ES-I3 (cell line): ENCODE results near the gene TSSK6.

Experiments used
- H3K36me3 ChIP-seq: 2 replicates; pipeline ENCODE4 v1.6.1; 2013; ENCODE audit warnings: mild to moderate bottlenecking, low read length, control low read depth, moderate library complexity; ENCODE audit not compliant: insufficient read depth
- H3K4me1 ChIP-seq: 2 replicates; pipeline ENCODE4 v1.6.1; 2013; ENCODE audit warnings: mild to moderate bottlenecking, control low read depth, low read length; ENCODE audit not compliant: insufficient read depth
- H3K9ac ChIP-seq: 2 replicates; pipeline ENCODE4 v1.6.1; 2013; ENCODE audit warnings: low read depth, mild to moderate bottlenecking, low read length, moderate library complexity
- H3K9me3 ChIP-seq: 2 replicates; pipeline ENCODE4 v1.6.1; 2013; ENCODE audit warnings: mild to moderate bottlenecking, low read length, moderate library complexity; ENCODE audit not compliant: control insufficient read depth, insufficient read depth

The TSSK6 gene

DNA sequence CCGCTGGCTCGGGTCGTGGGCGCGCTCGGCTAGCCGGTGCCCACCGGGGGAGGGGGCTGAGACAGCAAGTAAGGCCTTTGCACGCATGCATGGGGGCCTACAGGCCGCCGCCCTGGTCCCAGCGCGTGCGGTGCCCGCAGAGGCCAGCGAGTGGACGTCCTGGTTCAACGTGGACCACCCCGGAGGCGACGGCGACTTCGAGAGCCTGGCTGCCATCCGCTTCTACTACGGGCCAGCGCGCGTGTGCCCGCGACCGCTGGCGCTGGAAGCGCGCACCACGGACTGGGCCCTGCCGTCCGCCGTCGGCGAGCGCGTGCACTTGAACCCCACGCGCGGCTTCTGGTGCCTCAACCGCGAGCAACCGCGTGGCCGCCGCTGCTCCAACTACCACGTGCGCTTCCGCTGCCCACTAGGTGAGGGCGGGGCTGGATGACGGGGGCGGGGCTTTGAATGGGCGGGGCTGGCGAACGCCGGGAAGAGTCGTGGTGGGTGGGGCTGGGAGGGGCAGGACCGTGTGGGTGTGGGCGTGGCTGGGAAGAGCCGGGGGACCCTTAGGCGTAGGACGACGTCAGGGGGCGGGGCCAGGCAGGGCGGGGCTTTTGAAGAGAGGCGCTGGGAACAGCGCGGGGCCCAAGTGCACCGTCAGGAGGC is 24.8 kb upstream of the TSSK6 start:
- H3K4me1 ChIP-seq, result 0 out of 2 replicates have a peak, but pooled peaks cover 2% of the 10 kb centered on the region
- H3K9me3 ChIP-seq, result no peaks in the 10 kb centered on the region
- H3K36me3 ChIP-seq, result no peaks in the 10 kb centered on the region
- H3K9ac ChIP-seq, result peak overlapping the region; percentile 56; the same call in 1 of the 2 replicates

DNA sequence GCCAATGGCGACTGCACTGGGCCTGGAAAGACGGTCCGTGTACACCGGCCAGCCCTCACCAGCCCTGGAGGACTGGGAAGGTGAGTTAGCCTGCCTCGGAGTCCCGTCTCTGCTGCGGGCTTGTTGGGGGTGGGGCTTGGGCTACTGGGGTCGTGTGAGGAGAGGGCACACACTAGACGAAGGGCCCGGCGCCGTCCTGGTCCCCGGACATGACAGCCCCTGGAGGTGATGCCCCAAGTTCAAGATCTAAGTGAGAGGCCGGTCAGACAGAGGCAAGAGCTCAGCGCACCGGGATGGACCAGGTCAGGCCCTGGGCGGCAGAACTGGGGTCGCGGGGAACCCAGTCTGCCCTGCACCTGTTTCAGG is 24.3 kb upstream of the TSSK6 start:
- H3K4me1 ChIP-seq, result 0 out of 2 replicates have a peak, but pooled peaks cover 2% of the 10 kb centered on the region
- no peaks in the 10 kb centered on the region for H3K9me3 ChIP-seq
- H3K9ac ChIP-seq, result peak overlapping the region; percentile 10; the same call in 1 of the 2 replicates
- no peaks in the 10 kb centered on the region for H3K36me3 ChIP-seq

DNA sequence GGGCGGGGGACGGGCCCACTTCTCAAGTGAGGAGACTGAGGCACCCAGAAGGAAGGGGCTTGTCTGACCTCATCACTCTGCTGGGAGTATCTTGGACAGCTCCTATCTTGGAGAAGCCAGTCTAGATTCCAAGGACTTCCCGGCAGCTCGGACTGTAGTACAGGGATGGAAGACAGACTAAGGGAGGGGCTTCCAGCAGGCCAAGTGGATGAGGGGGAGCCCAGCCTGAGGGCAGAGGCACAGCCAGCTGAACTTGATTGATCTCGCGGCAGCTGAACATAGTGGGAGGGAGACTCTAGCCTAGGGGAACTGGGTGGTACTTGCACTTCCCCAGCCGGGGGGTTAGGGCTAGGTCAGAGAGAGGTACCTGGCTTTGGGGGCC is 23.4 kb upstream of the TSSK6 start:
- Histone ChIP-seq H3K9ac (peak overlapping the region; percentile 62; the same call in 1 of the 2 replicates), H3K4me1 (0 out of 2 replicates have a peak, but pooled peaks cover 2% of the 10 kb centered on the region), H3K36me3 (no peaks in the 10 kb centered on the region), H3K9me3 (no peaks in the 10 kb centered on the region)

DNA sequence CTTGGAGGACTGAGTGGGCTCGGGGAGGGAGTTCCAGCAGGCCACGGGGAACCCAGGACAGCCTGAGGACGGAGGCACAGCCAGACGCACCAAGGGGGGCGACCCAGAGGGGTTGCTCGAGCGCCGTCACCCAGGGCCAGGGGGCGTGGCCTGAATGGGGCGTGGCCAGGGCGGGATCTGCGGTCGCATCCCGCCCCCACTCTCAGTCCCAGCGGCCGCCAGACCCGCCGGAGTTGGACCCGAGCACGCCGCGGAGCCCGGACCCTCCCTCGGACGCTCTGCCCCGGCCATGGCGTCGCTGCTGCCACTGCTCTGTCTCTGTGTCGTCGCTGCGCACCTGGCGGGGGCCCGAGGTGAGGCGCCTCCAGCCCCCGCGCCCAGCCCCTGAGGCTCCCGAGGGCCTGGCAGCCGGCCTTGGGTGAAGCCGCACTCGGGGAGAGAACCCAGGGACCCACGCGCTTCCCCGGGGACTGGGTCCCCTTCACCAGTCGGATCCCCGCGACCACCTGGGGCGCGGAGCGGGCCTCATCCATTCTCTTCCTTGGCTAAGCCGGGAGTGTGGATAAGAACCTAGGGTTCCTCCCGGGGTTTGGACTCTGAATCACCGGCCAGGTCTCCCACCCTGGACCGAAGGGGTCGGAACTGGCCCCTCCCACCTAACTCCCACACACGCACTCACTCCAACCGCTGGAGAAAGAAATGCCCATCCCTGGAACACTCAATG is 22.9 kb upstream of the TSSK6 start, which contains the start of gene CILP2:
Gene CILP2, plus strand, starts transcription at position 205 of the 724 bp plus-strand sequence. Its CDS starts 85 bp downstream, at position 290.
- Histone ChIP-seq H3K9me3 (no peaks in the 10 kb centered on the region), H3K36me3 (no peaks in the 10 kb centered on the region), H3K4me1 (peaks cover 2% of the 10 kb centered on the region; the same call in 1 of the 2 replicates), H3K9ac (peak within 1 kb of the TSS; percentile 62; the same call in 1 of the 2 replicates)

DNA sequence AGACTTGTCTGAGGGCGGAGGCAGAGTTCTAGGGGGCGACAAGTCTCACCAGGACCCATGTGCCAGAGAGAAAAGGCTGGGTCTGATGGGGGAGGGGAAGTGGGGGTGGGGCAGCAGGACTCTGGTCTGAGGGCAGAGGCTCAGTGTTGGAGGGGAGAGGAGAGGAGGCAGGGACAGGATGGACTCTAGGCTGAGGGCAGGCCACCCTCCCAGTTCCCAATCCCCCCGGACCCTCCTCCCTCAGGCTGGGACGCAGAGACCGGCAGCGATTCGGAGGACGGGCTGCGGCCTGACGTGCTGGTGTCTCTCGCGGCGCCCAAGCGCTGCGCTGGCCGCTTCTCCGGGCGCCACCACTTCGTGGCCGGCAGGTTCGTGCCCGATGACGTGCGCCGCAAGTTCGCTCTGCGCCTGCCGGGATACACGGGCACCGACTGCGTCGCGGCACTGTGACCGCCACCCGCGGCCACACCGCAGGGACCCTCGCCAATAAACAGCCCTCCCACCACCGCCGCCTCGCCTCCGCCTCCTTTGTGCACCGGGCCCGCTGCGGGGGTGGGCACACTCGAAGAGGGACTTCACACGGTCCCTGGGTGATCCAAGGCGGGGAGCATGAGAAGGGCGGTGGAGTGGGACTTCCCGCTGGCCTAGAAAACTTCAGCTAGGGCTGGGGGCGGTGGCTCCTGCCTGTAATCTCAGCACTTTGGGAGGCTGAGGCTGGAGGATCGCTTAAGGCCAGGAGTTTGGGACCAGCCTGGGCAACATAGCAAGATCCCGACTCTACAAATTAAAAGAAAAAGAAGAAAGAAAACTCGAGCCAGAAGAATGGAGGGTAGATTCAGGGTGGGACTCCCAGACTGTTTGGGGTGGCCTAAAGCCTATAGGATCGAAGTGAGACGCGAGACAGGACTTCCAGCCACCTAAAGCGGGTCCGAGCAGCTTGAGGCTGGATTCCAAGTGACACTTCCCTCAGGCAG is 22.0 kb upstream of the TSSK6 start:
- no peaks in the 10 kb centered on the region for H3K9me3 ChIP-seq
- peaks cover 2% of the 10 kb centered on the region; the same call in 1 of the 2 replicates for H3K4me1 ChIP-seq
- peak overlapping the region; percentile 62; the same call in 1 of the 2 replicates for H3K9ac ChIP-seq
- no peaks in the 10 kb centered on the region for H3K36me3 ChIP-seq

DNA sequence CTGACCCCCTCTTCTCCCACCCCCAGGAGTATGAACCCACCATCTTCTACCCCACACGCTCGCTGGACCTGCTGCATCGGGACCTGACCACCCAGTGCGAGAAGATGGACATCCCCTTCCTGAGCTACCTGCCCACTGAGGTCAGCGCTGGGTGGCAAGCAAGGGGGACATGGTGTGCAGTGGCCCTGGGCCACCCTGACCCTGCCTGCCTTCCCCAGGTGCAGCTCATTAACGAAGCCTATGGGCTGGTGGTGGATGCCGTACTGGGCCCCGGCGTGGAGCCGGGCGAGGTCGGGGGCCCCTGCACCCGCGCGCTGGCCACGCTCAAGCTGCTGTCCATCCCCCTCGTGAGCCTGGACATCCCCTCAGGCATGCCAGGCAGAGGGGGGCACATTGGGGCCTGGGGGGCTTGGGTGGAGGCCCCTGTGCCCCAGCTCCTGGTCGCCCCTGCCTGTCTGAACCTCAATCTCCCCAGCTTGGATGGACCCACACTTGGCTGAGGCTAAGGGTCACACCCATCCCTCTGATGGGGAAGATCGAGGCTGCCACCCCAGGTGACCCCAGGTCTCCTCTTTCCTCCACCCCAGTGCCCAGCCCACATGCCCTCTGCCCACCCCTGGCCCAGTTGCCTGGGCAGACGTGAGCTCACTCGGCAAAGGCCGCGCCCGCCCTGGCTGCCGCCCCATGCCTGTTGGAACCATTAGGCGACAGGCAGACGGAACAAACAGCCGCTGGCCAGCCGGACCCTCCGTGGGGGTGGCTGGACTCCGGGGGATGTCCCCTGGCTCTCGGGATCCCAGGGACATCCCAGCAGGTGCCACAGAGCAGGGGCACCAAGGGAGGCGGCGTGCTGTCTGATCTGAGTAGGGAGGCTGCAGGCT is 20.2 kb upstream of the TSSK6 start:
- H3K36me3 ChIP-seq, result no peaks in the 10 kb centered on the region
- peaks cover 4% of the 10 kb centered on the region; the same call in 1 of the 2 replicates for H3K4me1 ChIP-seq
- H3K9ac ChIP-seq, result no peak overlapping the region
- no peaks in the 10 kb centered on the region for H3K9me3 ChIP-seq

DNA sequence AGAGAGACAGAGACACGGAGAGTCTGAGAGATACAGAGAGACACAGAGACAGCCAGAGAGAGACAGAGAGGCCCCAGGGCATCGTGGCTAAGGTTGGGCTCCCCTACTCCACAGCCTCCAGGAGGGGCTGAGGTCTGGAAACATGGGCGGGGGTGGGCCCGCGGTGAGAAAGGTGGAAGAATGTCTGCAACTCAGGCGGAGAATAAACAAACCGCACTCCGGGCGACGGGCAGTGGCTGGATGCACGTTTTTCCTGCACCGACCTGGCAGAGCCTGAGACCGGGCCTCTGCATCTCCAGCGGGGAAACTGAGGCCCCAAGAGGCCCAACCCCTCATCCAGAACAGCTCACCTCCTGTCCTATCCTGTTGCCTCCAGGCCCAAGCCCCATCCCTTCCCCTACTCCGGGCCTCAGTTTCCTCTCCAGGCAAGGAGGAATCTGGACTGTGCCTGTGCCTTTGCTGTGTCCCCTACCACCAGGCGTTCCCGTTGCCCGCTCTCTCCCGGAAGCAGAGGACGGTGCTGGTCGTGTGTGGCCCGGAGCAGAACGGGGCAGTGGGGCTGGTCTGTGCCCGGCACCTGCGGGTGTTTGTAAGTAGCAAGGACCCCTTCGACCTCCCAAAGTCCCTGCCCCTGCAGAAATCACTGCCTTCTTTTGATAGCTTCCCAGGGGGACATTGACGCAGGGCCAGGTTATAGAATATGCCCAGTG is 19.4 kb upstream of the TSSK6 start:
- Histone ChIP-seq H3K4me1 (peaks cover 11% of the 10 kb centered on the region; the same call in 1 of the 2 replicates), H3K9ac (no peak overlapping the region), H3K9me3 (no peaks in the 10 kb centered on the region), H3K36me3 (no peaks in the 10 kb centered on the region)

DNA sequence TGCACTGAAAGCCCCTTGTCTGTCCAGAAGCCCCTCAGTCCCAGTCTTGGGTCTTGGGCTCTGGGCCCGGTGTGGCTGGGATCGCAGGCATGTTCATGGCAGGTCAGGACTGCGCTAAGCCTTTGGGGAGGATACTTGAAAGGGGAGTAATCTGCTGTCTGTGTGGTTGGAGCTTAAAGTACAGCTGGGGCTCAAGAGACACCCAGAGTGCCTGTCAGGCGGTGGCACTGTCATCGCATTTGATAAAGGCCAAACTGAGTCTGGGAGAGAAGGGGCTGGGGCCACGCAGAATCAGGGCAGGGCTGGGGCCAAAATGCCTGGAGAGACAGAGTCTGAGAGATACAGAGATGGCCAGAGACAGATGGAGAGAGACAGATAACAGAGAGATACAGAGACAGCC is 18.5 kb upstream of the TSSK6 start:
- no peaks in the 10 kb centered on the region for H3K9me3 ChIP-seq
- H3K4me1 ChIP-seq, result peaks cover 15% of the 10 kb centered on the region; the same call in 1 of the 2 replicates
- H3K9ac ChIP-seq, result no peak overlapping the region
- H3K36me3 ChIP-seq, result no peaks in the 10 kb centered on the region

DNA sequence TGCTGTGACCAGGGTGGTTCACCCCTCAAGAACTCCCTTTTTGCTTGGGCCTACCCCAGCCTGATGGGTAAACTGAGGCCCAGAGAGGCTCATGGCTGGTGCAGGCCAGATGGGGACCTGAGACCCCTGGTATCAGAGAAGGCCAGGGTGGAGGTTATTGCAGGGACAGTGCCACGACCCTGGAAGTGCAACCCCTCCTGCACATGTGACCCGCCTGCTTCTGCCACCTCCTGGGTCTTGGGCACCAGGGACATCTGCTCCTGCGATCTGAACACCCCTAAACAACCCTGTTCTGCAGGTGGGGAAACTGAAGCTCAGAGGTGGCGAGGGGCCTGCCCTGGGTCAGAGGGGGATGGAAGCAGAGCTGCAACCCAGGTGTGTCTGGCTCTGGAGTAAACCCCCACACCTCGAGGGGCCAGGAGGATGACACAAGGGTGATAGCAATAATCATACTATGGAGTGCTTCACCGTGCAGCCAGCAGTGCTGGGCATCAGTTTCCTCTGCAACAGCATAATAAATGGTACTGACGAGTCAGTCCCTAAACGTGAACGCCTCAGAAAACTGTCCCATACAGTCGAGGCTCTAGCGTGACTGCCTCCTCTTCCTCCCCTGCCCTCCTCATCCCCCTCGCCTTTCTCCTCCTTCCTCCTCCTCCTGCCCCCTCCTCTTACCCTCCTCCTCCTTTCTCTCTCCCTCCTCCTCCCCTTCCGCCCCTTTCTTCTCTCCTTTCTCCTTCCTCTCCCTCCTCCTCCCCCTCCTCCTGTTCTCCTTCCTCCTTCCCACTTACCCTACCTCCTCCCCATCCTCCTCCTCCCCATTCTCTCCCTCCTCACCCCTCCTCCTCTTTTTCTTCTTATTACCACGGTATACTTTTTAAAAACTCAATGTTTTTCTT is 17.7 kb upstream of the TSSK6 start:
- Histone ChIP-seq H3K4me1 (peaks cover 15% of the 10 kb centered on the region; the same call in 1 of the 2 replicates), H3K9ac (no peak overlapping the region), H3K9me3 (no peaks in the 10 kb centered on the region), H3K36me3 (no peaks in the 10 kb centered on the region)

DNA sequence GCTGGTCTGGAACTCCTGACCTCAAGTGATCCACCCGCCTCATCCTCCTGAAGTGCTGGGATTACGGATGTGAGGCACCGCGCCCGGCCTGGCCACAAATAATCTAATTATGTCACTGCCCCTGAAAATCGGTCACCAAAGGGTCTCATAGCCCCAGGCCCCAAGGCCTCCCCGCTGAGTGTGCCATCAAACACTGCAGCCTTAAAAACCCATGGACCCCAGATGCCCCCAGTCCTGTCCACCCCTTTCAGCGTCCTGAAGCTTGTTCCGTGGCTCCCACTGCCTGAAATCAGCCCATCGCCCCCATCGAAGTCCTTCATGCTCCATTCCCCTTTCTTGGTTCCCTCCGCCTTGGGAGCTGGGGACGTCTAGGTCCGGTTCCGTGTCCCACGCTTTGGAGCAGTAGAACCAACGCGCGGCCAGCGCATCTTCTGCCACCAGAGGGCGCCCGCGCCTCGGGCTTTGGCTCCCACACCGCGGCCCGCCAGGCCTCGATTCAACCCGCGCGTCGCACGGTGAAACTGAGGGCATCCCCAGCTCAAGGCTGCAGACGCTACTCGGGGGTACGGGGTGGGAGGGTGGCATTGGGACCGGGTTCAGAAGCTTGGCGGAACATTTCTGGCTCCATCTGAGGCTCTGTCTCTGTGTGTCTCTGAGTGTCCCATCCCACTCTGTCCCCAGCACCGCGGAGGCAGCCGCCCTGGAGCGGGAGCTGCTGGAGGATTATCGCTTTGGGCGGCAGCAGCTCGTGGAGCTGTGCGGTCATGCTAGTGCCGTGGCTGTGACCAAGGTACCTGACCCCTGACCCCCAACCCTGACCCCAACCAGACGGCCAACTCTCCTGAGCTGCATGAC is 16.8 kb upstream of the TSSK6 start:
- no peak overlapping the region for H3K9ac ChIP-seq
- no peaks in the 10 kb centered on the region for H3K9me3 ChIP-seq
- peaks cover 15% of the 10 kb centered on the region; the same call in 1 of the 2 replicates for H3K4me1 ChIP-seq
- no peaks in the 10 kb centered on the region for H3K36me3 ChIP-seq

DNA sequence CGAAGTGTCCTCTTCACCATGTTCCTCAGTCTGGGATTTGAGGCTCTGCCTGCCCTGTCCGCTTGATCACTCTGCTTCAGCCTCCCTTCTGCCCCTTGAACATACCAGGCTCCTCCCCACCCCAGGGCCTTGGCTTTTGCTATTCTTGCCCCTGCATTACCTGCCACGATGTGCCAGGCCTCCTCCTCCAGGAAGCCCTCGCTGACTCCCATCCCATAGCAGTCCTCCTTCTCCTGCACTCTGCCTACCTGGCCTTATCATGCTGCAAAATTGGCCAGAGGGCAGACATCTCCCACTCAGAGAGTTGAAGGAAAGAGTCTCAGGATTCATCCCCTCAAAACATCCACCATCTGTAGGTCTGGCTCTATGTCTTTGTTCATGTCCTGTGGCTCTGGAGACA is 15.5 kb upstream of the TSSK6 start:
- Histone ChIP-seq H3K9me3 (no peaks in the 10 kb centered on the region), H3K9ac (no peak overlapping the region), H3K4me1 (peaks cover 18% of the 10 kb centered on the region; the same call in 1 of the 2 replicates), H3K36me3 (no peaks in the 10 kb centered on the region)
